ENCODE data around the gene PSMD5.

DNA sequence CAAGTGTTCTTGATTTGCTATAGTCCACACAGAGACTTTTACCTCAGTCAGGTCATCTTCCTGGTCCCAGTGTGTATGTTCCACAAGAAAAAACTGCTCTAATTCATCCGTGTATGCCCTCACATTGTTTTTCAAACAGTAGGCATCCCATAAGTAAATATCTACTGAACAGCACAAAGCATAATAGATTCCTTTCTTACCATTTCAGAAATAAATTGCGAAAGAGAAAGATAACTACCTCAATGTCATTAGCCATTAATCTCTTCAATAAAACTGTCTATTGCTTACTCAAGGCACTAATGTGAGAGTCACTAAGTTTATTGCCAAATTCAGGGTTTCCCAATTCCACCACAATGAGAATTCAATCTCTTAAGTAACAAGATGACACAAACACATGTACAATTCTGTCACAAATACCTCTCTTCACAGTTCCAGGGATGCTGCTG lies 59.1 kb downstream of the PSMD5 start:
- TF ChIP-seq OSR1 (CRISPR knock-in tag; IDR thresholded peaks at IDR 0.05) (no peak), ZC3H10 (CRISPR knock-in tag; IDR thresholded peaks at IDR 0.05) (no peak), ISL1 (CRISPR knock-in tag; IDR thresholded peaks at IDR 0.05) (0 out of 2 replicates have a peak, but pooled peaks have one; percentile 12), CREB5 (CRISPR knock-in tag; IDR thresholded peaks at IDR 0.05; ENCODE audit: low read depth) (no peak), ZFP30 (CRISPR knock-in tag; IDR thresholded peaks at IDR 0.05) (no peak), CSRNP3 (CRISPR knock-in tag; IDR thresholded peaks at IDR 0.05) (no peak), ARNTL (CRISPR knock-in tag; IDR thresholded peaks at IDR 0.05; ENCODE audit: borderline replicate concordance, low read depth) (no peak), ESRRG (CRISPR knock-in tag; IDR thresholded peaks at IDR 0.05) (no peak), PPARA (CRISPR knock-in tag; IDR thresholded peaks at IDR 0.05; ENCODE audit: borderline replicate concordance) (no peak)
- TF ChIP-seq, protein P1, sequence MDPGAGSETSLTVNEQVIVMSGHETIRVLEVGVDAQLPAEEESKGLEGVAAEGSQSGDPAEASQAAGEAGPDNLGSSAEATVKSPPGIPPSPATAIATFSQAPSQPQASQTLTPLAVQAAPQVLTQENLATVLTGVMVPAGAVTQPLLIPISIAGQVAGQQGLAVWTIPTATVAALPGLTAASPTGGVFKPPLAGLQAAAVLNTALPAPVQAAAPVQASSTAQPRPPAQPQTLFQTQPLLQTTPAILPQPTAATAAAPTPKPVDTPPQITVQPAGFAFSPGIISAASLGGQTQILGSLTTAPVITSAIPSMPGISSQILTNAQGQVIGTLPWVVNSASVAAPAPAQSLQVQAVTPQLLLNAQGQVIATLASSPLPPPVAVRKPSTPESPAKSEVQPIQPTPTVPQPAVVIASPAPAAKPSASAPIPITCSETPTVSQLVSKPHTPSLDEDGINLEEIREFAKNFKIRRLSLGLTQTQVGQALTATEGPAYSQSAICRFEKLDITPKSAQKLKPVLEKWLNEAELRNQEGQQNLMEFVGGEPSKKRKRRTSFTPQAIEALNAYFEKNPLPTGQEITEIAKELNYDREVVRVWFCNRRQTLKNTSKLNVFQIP (CRISPR knock-in tag; IDR thresholded peaks at IDR 0.05; ENCODE audit: borderline replicate concordance, low read depth) = no peak
- TF ChIP-seq, protein P2, sequence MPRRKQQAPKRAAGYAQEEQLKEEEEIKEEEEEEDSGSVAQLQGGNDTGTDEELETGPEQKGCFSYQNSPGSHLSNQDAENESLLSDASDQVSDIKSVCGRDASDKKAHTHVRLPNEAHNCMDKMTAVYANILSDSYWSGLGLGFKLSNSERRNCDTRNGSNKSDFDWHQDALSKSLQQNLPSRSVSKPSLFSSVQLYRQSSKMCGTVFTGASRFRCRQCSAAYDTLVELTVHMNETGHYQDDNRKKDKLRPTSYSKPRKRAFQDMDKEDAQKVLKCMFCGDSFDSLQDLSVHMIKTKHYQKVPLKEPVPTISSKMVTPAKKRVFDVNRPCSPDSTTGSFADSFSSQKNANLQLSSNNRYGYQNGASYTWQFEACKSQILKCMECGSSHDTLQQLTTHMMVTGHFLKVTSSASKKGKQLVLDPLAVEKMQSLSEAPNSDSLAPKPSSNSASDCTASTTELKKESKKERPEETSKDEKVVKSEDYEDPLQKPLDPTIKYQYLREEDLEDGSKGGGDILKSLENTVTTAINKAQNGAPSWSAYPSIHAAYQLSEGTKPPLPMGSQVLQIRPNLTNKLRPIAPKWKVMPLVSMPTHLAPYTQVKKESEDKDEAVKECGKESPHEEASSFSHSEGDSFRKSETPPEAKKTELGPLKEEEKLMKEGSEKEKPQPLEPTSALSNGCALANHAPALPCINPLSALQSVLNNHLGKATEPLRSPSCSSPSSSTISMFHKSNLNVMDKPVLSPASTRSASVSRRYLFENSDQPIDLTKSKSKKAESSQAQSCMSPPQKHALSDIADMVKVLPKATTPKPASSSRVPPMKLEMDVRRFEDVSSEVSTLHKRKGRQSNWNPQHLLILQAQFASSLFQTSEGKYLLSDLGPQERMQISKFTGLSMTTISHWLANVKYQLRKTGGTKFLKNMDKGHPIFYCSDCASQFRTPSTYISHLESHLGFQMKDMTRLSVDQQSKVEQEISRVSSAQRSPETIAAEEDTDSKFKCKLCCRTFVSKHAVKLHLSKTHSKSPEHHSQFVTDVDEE (CRISPR knock-in tag; IDR thresholded peaks at IDR 0.05) = no peak

All from SK-N-SH treated with all-trans-retinoic acid at 6 μM for 48 hours (cell line).